Subcutaneous abdominal adipose tissue (tissue), 5 donors: ENCODE measurements around the gene LRIG3.
"Not testable (repeated sequence)": the region's sequence is repeated elsewhere in the genome, so short reads cannot be mapped to it uniquely, and the experiment has no call there.

Source experiments
- H3K27ac ChIP-seq: one replicate; pipeline ENCODE4 v1.7.0; 2013; ENCODE audit warnings: low read depth, mild to moderate bottlenecking, inconsistent platforms, low read length, moderate library complexity
- H3K27me3 ChIP-seq, 5 donors: one replicate each; pipeline ENCODE4 v1.7.0; 2013; ENCODE audit warnings: low read length in 5 of 5, inconsistent platforms in 1 of 5; ENCODE audit not compliant: control insufficient read depth in 5 of 5, insufficient read depth in 4 of 5
- H3K36me3 ChIP-seq, 5 donors: one replicate each; pipeline ENCODE4 v1.7.0; 2013; ENCODE audit warnings: low read length in 5 of 5; ENCODE audit not compliant: control insufficient read depth in 5 of 5, insufficient read depth in 5 of 5
- H3K4me1 ChIP-seq, 5 donors: one replicate each; pipeline ENCODE4 v1.7.0; 2013; ENCODE audit warnings: low read length in 5 of 5, mild to moderate bottlenecking in 3 of 5, moderate library complexity in 1 of 5; ENCODE audit not compliant: control insufficient read depth in 5 of 5, insufficient read depth in 5 of 5
- H3K4me3 ChIP-seq, 5 donors: one replicate each; pipeline ENCODE4 v1.7.0; 2013; ENCODE audit warnings: low read length in 5 of 5, low read depth in 1 of 5
- H3K9ac ChIP-seq, 5 donors: one replicate each; pipeline ENCODE4 v1.7.0; 2013; ENCODE audit warnings: low read length in 5 of 5, mild to moderate bottlenecking in 4 of 5, moderate library complexity in 3 of 5
- H3K9me3 ChIP-seq, 5 donors: one replicate each; pipeline ENCODE4 v1.7.0; 2013; ENCODE audit warnings: low read length in 5 of 5; ENCODE audit not compliant: control insufficient read depth in 5 of 5
- donor health status: healthy.
- donor health status: healthy.
- donor health status: healthy.
- donor health status: healthy.
- donor health status: healthy.

Gene LRIG3

GRCh38 chr12:58957298-58957697 is 37.0 kb upstream of the LRIG3 start:
- Histone ChIP-seq H3K4me3 (no peak overlapping the region), H3K9ac (no peak overlapping the region), H3K9me3 (no peaks in the 10 kb centered on the region), H3K4me1 (no peaks in the 10 kb centered on the region), H3K27ac (no peak overlapping the region), H3K27me3 (no peaks in the 10 kb centered on the region), H3K36me3 (no peaks in the 10 kb centered on the region)

- Histone ChIP-seq H3K36me3 (no peaks in the 10 kb centered on the region), H3K27ac (no peak overlapping the region), H3K9me3 (no peaks in the 10 kb centered on the region), H3K4me1 (no peaks in the 10 kb centered on the region), H3K9ac (no peak overlapping the region), H3K27me3 (no peaks in the 10 kb centered on the region), H3K4me3 (no peak overlapping the region)
Measured at GRCh38 chr12:58955849-58956248, 35.5 kb upstream of the LRIG3 start.

GRCh38 chr12:58954002-58954401 is 33.7 kb upstream of the LRIG3 start:
- H3K9me3 ChIP-seq, result no peaks in the 10 kb centered on the region
- H3K27ac ChIP-seq, result no peak overlapping the region
- H3K4me3 ChIP-seq, result no peak overlapping the region
- H3K27me3 ChIP-seq, result no peaks in the 10 kb centered on the region
- no peaks in the 10 kb centered on the region for H3K4me1 ChIP-seq
- H3K9ac ChIP-seq, result no peak overlapping the region
- H3K36me3 ChIP-seq, result no peaks in the 10 kb centered on the region

- Histone ChIP-seq H3K27me3 (no peaks in the 10 kb centered on the region), H3K27ac (no peak overlapping the region), H3K4me3 (no peak overlapping the region), H3K9ac (no peak overlapping the region), H3K4me1 (no peaks in the 10 kb centered on the region), H3K36me3 (no peaks in the 10 kb centered on the region), H3K9me3 (no peaks in the 10 kb centered on the region)
Measured at GRCh38 chr12:58950739-58951100, 30.4 kb upstream of the LRIG3 start.

- not testable (repeated sequence) for H3K9me3 ChIP-seq, H3K27ac ChIP-seq, H3K4me1 ChIP-seq, H3K4me3 ChIP-seq, H3K27me3 ChIP-seq, H3K9ac ChIP-seq, H3K36me3 ChIP-seq
Measured at GRCh38 chr12:58949954-58950738, 29.8 kb upstream of the LRIG3 start.

- no peak overlapping the region for H3K27ac ChIP-seq
Measured at GRCh38 chr12:58943079-58943478, 22.8 kb upstream of the LRIG3 start.

GRCh38 chr12:58942345-58942744 is 22.0 kb upstream of the LRIG3 start:
- H3K9ac ChIP-seq, result no peak overlapping the region
- H3K27me3 ChIP-seq, result no peaks in the 10 kb centered on the region
- H3K4me3 ChIP-seq, result no peak overlapping the region
- peaks cover 0 to 3% (median 0%) of the 10 kb centered on the region in 5 donors for H3K4me1 ChIP-seq
- H3K9me3 ChIP-seq, result no peaks in the 10 kb centered on the region
- H3K27ac ChIP-seq, result no peak overlapping the region
- H3K36me3 ChIP-seq, result no peaks in the 10 kb centered on the region

More at GRCh38 chr12:58943079-58943478, 22.8 kb upstream of the LRIG3 start:
- H3K9me3 ChIP-seq, result no peaks in the 10 kb centered on the region
- no peak overlapping the region for H3K9ac ChIP-seq
- H3K4me3 ChIP-seq, result no peak overlapping the region
- peaks cover 0 to 3% (median 0%) of the 10 kb centered on the region in 5 donors for H3K4me1 ChIP-seq
- no peaks in the 10 kb centered on the region for H3K27me3 ChIP-seq
- no peaks in the 10 kb centered on the region for H3K36me3 ChIP-seq

- Histone ChIP-seq H3K27me3 (no peaks in the 10 kb centered on the region), H3K4me3 (no peak overlapping the region), H3K4me1 (peaks cover 0 to 3% (median 0%) of the 10 kb centered on the region in 5 donors), H3K27ac (no peak overlapping the region), H3K9me3 (no peaks in the 10 kb centered on the region), H3K9ac (no peak overlapping the region), H3K36me3 (no peaks in the 10 kb centered on the region)
Measured at GRCh38 chr12:58939399-58940100, 19.2 kb upstream of the LRIG3 start.

GRCh38 chr12:58938440-58938839 is 18.1 kb upstream of the LRIG3 start:
- Histone ChIP-seq H3K9me3 (no peaks in the 10 kb centered on the region), H3K4me1 (peaks cover 0 to 3% (median 0%) of the 10 kb centered on the region in 5 donors), H3K9ac (no peak overlapping the region), H3K36me3 (no peaks in the 10 kb centered on the region), H3K27me3 (no peaks in the 10 kb centered on the region), H3K4me3 (no peak overlapping the region), H3K27ac (no peak overlapping the region)

GRCh38 chr12:58934528-58934927 is 14.2 kb upstream of the LRIG3 start:
- no peaks in the 10 kb centered on the region for H3K9me3 ChIP-seq
- H3K27me3 ChIP-seq, result no peaks in the 10 kb centered on the region
- no peak overlapping the region for H3K27ac ChIP-seq
- H3K36me3 ChIP-seq, result no peaks in the 10 kb centered on the region
- H3K9ac ChIP-seq, result no peak overlapping the region
- H3K4me1 ChIP-seq, result no peaks in the 10 kb centered on the region
- no peak overlapping the region for H3K4me3 ChIP-seq
